ENCODE results near the gene MMP24.

The MMP24 gene

DNA sequence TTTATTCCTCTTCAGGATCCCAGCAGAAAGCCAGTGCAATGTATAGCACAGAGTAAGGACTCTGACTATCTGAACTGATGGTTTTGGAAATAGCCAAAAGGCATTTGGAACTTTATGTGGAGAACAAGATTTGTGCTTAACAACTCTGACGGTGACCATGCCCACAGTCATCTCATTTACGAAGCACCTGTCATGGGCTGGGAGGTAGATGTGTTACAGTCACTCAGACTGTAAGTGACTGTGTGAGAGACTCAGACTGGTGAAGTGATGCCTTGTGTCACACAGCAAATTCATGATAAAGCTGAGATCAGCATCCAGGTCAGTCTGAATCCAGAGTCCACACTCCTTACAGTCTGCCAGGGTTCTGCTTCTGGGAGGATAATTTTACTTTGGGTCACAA, 89.6 kb downstream of the MMP24 start:
- DNase-seq = no peak

DNA sequence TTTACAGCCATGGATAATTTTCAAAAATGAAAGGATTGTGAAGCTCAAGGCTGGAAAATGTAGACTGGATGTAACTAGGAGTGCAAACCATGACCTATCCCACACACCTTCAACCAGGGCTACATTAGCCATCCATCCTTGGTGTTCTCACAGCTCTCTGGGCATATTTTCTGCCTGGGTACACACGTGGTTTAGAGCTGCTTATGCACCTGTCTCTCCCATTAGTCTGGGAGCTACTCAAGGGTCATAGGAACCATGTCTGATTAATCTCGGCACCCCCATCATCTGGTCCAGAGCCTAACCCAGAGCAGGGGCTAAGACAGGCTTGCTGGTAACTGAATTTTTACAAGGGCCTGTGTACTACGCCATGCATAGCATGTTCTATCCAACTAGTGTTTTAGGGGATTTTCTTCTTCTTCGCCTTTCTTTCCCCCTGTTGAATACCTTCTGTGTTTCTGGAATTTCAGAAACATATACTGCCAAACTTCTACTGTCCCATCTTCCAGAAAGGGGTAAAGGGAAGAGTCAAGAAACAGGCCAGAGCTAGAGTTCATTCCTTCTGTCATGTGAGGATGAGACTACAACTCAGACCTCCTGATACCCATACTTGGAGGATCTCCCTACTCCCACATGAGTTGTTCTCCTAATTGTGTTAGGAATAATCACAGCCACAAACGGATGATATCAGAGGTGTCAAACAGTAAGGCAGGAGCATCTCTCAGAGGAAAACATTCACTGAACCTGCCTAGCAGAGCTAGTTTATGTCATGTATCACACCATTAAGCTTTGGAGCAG, 91.1 kb downstream of the MMP24 start:
- peak; percentile 60 for DNase-seq

DNA sequence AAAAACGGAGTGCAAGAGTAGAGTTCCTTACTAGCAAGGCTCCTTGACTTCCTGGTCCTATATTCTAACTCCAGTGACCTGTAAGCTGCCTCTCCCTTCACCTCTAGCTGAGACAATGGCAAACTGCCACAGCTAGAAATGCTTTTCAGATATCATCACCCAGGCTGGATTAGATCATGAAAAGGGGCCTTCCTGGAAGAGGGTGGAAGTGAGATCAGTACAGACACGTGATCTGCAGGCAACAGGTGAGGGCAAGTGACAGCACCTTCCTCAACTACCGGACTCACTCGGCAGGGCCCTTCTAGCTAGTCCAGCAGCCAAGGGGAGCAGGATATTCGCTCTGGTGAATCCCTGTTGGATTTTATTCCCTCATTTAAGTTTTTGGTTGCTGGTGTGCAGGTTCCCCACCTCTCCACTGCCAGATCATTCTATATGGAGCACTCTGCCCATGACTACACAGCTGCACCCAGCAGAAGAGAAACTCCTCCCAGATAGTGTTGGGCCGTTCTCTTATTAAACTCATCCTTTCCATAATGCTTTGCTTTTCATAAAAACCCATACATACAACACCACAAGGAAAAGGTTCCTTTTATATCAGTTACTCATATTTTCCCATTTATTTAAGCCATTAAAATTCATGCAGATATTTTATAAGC, 92.1 kb downstream of the MMP24 start:
- no peak for DNase-seq

DNA sequence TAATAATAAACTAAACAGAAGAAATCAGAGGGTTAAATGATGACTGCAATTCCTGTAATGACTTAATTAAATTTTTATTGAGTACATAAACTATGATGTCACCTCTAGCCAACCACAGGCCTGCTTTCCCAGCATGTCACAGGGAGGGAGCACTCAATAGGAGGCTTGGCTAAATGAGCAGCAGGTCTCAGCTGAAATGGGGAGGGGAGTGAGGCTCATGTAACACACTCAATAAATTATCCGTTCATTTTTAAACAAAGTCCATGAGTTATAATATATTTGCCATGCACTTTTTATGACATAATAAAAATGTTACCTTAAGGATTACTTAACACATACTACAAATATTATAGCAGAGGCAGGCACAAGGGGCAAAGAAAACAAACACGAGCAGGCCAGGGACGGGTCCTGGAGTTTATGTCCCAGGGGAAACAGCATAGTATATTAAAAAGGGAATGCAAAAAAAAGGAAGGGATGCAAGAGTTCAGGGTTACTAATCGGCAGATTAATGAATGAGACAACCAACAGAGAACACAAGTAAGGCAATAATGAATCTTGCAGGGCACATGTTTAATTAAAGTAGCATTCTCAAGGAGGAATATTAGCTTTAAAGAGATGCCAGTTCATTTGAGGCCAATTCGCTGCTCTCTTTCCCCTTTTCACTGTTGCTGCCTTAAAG, 92.8 kb downstream of the MMP24 start:
- peak; percentile 46 for DNase-seq

DNA sequence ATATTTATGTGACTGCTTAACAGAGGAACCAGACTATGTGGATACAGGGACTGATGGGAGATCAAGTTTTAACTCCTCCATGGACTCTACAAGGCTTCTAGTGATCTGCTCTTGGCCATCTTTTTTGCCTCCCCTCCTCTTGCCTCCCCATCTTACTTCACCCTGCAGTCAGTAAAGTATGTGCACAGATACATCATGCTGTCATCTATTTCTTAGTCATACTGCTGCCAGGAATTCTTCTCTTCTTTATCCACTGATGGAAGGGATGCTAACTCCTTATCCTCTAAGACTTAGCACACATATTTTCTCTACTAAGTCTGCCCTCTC, 93.3 kb downstream of the MMP24 start:
- DNase-seq = no peak

DNA sequence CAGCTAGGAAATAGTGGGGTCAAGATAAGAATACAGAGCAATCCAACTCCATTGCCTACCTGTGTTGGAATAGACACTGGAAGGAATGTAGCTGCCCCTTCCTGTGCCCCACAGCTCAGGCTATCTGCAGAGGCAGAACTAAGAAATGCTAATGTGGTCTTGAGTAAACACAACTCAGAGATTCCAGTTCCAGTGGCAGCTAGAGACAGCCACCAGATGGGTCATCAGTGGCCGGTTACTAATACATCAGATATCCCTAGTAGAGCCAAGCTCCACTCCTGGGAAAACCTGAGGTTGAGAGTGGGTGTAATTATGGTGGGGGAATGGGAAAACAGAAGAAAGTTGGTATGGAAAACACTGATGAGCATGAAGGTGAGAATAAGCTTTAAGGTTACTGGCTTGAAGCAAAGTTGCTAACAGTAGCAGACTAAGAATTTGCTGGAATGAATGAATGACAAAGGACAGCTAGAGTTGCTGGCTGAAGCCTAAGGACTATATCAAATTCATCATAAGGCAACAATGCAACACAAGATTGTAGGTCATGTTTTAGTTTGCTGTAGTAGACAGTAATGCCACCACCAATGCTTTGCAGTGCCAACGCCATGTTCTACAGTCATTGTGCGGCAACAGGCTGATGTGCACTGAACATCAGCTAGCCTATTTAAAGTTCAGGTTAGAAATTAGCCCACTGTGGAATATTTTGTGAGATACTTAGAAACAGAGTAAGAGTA, 94.1 kb downstream of the MMP24 start:
- DNase-seq = no peak

DNA sequence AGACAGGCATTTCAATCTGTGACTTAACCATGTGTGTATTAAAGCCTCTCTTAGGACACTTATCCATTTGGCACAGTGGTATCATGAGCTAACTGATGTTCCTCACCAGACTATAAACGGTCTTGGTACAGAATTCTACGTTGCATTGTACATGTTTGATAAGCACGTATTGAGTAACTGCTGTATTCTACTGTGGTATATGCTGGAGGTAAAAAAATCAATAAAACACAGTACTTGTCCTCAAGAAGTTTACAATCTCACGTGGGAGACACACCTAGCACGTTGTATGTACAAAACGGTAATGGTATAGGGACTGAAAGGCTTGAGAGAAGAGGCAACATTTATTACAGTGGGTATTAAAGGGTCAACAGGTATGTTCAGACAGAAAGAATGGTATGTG, 98.9 kb downstream of the MMP24 start:
- no peak for DNase-seq

DNA sequence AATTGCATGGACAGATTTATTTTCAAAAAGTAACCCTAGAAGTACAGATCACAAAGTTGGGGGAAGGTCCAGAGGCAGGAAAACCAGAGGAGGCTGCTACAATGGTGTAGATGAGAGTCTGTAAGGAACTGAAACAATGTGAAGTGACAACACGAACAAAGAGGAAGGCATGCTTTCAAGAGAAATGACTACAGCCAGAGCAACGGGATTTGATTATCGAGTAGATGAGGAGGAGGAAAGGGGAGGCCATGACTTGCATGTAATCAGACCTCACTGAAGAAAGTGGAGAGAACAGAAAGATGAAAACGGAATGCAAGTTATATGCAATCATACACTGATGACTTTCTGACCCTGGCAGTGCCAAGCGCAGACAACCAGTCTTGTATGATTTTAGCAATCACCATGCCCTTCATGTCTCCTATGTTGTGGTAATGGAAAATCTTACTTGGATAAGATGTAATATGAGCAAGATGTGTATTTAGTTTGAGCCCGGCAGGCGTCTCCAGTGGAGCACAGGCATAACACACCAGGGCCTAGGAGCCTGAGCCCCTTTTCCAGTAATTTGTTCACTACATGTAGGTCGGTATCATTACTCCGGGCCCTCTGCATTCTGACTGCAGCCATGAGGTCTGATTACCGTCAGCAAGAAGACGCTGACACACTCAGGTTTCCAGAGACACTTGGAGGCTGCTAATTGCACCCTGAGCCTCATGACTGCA, 99.7 kb downstream of the MMP24 start:
- no peak for DNase-seq
